ENCODE results near the gene ARHGAP23. TPM values are rescaled to one million over a fixed set of nuclear protein-coding genes. Genes with fewer than 3 reads are reported as not detected.

ARHGAP23 gene
- total RNA-seq, 1 donor from 2014 or later, result 63.4 TPM

DNA sequence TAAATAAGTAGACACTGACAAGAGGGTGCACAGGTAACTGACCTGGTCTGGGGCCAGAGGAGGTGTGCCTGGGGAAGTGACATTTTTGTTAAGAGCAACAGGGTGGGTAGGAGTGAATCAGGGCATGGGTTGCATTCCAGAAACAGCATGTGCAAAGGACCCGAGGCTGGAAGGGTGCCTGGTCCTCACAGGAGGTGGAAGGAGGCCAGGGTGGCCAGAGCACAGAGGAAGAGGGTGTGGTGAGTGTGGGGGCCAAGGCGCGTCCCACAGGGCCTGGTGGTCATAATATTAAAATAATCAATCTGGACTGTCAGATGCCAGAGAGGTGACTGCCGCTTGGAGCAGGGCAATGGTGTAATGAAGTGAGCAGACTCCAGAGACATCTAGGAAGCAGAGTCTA, 14.3 kb downstream of the ARHGAP23 start:
- no peak for DNase-seq (ENCODE audit: low spot score)

DNA sequence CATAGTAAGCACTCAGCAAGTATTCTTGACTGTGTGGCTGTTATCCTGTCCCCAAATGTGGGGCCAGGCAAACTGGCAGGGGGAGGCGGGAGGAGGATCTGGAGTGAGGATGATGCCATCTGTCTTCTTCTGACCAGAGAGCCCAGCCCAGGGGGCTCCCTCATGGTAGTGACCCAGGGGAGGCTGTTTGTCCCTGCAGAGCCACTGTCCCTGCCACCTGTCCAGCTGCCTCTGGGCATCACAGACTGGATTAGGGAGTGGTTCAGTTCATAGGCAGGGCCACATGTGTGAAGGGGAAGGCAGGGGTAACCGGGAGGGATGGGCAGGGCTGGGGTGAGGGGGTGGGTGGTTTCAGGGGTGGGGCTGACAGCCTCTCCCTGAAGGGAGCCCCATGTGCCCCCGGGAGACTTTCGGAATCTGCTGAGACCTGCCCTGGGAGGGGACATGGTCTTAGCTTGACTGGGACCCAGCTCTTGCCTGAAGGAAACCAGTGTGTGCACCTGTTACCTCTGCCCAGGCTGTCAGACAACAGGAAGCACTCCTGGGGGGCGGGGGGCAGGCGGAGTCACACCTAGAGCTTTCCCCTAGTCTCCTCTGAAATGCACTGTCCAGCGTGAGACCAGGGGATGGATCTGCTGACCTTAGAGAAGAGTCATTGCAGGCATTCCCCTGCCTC, 15.2 kb downstream of the ARHGAP23 start:
- no peak for DNase-seq (ENCODE audit: low spot score)

DNA sequence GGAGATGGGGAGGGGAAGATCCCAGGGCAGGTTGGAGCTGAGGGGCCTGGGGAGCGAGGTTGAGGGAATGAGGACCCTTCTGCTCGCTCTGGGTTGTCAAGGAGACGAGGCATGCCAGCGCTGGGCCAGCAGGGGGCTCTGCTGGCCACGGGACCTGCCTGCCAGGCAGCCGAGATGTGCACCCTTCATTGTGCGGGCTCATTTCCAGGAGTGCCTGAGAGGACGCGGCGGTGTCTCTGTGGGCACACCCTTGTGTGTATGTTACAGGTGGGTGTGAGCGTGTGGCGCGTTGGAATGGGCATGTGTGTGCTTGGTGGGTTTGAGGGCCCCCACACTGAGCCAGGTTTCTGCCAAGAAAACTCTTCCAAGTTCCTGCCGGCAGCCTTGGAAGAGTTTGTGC, 15.9 kb downstream of the ARHGAP23 start:
- DNase-seq (ENCODE audit: low spot score), result no peak

DNA sequence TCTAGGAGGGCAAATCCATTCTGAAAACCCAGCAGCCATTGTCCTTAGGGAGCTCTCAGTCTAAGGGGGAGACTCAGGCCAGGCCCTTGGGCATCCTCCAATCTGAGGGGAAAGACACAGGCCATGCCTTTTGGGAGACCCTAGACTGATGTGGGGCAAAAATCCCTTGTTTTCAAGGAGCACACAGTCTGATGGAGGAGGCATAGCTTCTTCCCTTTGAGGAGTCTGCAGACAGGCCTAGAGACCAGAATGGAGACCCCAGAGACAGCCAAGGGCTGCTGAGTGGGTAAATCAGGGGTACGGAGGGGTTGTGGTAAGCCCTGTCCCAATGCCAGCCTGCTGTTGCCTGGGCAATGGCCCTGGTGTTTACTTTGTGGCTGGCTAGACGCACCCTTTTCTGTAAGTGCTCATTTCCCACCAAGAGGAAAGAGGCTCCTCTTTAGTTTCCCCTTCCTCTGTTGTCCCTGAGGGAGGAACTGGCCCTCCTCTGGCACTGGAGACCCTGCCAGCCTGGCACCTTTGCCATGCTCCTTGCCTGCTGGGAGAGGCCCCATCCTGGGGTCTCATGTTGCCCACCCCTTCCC, 19.3 kb downstream of the ARHGAP23 start:
- no peak for DNase-seq (ENCODE audit: low spot score)

DNA sequence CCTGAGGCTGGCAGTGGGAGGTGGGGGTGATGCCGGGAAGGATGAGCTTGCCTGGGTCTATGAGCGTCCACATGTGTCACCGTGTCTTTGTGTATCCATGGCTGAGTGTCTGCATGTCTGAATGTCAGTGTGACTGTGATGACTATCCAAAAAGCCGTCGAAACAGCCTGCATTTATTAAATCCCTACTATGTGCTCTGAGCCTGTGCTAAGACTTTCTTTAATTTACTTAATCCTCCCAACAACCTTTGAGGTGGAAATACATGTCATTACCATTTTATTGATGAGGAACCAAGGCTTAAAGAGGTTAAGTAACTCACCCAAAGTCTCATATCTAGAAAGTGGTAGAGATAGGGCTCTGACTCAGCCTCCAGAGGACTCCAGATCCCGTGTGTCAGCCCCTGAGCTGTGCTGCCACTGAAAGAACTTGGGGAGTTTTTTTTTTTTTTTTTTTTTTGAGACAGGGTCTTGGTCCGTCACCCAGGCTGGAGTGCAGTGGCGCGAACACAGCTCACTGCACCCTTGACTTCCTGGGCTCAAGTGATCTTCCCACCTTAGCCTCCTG, 20.0 kb downstream of the ARHGAP23 start:
- no peak for DNase-seq (ENCODE audit: low spot score)

DNA sequence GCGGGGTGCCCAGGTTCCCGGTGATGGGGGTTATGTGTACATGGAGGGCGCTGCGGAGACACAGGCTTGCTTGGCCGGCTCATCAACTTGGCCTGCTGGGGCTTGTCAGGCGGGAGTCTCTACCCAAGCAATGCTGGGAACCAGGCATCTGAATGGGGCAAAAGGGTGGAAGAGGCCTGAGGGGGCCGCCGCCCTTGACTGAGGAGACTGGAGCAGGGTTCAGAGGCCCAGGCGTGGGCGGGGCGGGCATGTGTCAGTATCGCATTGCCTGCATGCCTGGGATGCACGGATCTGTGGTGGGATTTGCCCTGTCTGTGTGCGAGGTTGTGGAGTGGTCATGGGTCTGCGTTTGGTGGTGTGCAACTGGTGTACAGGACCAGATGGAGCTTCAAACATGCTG, 21.1 kb downstream of the ARHGAP23 start:
- DNase-seq (ENCODE audit: low spot score), result no peak

DNA sequence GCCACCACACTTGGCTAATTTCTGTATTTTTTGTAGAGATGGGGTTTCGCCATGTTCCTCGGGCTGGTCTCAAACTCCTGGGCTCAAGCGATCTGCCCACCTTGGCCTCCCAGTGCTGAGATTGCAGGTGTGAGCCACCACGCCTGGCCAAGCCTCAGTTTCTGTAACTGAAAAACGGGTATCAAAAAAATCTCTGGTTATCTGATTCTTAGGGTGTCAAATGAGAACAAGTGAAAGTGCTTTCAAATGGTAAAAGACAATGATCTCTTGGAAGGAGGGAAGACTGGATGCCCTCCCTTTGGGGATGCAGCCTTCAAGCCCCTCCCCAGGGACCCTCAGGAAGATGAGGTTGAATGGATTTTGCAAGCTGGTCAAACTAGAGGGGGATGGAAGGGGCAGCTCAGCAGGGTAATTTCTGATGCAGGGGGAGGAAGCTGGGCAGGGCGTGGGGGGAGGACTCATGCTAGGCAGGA, 22.3 kb downstream of the ARHGAP23 start:
- no peak for DNase-seq (ENCODE audit: low spot score)

DNA sequence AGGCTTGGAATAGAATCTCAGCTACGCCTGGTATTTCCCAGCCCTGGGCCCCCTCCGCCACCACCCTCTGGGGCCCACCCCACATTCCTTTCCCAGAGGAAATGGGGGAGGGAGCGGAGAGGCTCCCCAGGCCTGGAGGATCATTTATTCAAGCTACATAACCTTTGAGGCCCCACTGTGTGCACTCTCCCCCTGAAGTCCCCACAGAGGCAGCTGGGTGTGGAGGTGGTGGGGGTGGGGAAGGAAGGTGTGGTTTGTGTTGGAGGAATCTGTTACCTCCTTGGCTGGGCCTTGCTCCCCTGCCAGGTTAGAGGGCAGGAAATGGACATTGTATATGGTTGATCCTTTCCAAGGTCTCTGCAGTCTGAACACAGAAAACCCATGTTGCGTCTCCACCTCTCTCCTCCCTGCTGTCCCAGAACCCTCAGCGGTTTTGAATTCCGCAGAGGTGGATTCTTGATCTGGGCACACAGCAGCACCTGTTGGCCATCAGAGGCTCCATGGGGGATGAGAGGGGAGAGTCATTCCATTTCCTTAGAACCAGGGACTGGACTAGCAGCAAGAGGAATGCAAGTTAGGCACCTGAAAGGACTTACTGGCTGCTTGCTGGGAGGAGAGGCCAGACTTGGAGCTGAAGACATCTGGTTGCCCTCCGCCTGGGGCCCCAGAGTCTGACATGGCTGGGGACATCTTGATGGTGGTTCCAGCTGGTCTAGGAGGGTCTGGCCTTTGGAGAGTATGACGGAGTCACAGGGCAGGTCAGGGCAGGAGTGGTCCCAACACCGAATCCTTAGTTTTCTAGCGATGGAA, 23.0 kb downstream of the ARHGAP23 start:
- no peak for DNase-seq (ENCODE audit: low spot score)

DNA sequence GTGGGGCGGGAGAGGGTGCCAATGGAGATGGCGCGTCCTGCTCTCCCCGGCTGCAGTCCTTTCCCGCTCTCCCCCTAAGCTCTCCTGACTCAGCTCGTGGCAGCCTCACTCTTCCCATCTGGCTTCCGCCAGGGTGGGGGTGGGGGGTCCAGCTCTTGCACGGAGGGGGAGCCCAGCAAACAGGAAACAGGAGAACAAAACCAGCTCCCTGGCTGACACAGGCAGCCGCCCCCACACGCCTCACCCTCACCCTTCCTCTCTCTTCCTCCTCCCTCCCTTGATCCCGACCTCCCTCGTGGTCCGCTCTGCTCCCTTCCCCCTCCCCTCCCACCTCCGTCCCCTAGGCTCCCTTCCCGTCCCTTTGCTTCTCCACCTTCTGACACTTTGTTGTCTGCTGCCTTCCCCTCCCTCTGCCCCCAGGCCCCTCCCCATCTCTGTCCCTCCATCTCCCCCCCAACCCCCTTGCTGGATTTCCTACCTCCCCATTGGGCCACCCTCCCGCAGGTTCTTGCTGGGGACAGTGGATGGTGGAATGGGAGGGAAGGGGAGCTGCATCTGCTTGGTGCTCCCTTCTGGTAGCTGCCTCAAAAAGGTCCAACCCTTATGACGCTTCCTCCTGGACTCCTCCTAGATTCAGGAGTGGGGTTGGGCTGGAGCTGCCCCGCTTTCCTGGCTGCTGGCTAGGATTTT, 23.7 kb downstream of the ARHGAP23 start:
- no peak for DNase-seq (ENCODE audit: low spot score)

DNA sequence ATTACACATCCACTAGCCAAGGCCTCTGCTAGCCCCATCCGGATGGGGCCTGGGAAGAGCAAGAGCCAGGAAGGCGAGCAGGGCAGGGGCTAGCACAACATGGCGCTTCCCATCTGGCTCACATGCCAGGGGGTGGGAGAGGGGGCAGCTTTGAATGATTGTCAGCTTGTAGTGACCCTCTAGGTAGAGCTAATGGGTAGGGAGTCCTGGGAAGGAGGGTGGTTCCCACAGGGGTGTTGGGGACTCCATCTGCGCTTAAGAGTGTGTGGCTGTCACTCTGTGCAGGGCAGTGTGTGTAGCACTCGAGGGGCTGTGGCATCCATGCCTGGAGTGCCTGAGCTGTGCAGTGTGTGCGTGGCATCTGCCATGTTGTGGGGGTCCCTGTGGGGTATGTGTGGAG, 24.5 kb downstream of the ARHGAP23 start:
- no peak for DNase-seq (ENCODE audit: low spot score)

DNA sequence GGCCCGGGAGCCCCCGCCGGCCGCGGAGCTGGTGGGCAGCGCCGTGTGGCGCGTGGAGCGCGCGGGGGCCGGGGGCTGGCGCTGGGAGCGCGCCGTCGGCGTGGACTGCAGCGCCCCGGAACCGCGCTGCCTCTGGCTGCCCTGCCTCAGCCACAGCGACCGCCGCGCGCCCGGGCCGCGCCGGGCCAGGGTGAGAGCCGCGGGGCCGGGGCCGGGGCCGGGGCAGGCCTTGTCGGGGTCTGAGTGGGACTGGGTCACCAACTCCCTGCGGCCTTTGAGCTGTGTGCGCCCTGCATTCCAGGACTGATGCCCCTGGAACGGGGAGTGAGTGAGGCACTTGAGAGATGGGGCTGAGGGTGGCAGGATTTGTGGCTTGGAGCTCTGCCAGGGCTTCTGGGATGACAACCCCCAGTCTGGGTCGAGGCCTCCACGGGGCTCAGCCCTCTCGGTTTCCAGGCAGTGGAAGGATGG, 25.7 kb downstream of the ARHGAP23 start:
- DNase-seq (ENCODE audit: low spot score), result no peak

DNA sequence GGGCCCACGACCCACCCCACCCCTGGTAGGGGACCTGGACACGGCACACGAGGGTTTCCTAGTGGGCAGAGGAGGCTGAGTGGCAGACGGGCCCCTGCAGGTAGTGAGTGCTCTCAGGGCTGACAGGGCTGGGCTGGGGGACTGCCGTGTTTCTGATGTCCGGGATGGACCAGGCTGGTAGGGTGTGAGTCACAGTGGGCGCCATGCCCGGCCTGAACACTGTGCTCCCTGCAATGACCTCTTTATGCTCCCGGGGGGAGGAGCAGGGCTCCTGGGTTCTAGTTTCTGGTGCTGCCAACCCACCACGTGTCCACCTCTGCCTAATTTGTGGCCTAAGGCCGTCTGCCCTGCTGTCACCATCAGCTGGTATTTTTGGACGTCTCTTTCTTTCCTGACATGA, 26.3 kb downstream of the ARHGAP23 start:
- DNase-seq (ENCODE audit: low spot score), result no peak

DNA sequence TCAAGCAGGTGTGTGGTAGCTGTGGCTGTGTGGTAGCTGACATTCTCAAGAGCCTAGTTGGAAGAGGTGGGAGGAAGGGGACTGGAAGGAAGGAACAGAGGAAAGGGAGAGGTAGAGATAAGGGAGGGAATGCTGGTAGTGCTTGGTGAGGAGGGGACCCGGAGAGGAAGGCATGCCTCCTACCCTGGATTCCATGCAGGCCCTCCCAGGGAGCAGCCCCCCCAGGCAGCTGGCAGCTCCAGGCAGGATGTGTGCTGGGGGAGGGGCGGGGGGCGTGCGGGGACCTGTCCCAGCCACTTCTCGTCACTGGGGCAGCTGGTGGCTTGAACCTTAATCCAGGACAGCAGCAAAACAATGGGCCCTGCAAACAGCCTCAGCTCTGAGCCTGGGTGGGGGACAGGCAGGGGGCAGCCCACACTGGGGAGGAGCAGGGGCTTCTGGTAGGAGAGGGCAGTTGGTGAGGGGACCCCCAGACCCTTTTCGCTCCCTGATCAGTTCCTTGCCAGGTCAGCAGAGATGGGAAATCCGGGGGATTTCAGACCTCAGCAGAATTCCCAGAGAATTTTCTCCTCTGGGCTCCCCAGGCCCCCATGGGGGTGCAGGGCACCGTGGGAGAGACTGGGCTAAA, 27.1 kb downstream of the ARHGAP23 start:
- no peak for DNase-seq (ENCODE audit: low spot score)

DNA sequence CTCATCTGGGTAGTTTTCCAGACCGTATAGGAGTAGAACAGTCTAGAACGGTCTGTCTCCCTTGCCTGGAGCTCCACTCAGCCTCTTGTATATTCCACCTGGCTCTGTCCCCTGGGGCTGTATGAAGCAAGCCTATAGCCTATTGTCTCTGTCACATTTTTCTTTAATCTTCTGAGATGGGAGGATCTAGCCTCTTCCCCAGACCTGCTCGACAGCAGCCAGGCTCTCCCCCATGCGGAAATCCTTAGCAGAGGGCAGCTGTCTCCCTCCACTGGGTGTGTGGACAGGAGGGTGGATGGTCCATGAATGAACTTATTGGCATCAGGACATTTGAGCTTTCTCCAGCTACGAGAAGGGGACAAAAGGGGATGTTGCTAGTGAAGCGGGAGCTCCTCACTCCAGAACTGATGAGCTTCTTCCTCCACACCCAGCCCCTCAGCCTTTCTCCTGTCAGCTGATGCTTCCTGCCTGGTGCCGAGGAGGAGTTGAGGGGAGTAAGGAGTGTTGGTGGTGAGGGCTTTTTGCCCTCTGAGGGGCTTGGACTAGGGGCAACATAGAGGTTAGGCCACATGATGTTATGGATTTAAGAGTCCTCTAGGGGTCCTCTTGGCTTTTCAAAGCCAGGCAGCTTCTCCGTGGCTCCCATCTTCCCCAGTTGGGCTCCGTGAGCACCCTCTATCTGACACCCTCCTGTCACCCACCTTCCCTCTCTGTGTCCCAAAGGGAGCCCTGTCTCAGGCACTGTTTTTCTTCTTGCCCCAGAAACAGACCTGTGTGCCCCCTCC, 28.0 kb downstream of the ARHGAP23 start:
- DNase-seq (ENCODE audit: low spot score), result no peak

DNA sequence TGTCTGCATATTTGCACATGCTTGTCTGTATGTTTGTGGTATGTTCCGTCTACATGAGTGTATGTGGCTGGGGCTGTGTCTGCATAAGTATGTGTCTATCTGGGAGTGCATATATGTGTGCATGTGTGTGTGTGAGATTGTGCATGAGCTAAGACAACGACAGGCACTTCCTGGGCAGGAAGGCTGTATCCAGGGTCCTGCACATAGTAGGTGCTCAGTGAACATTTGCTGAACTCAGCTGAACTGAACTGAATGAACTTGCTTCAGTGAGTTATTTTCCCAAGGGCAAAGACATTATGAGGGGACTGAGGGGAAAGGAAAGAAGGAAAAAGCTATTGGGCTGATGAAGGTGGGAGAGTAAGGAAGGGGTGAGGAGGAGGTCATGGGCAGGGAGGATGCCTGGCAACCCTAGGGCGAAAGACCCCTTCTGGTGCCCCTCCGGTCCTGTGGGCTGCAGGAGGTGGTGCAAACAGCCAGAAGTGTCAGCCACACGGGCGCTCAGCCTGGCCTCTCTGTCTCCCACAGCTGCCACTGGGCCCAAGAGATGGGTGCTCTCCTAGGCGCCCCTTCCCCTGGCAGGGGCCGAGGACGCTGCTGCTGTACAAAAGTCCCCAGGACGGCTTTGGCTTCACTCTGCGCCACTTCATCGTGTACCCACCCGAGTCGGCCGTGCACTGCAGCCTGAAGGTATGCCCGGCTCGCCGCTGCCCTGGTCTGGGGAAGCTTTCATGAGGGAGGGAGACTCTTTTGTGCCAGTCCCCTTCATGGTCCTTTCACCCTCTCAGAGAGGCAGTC, 29.5 kb downstream of the ARHGAP23 start:
- no peak for DNase-seq (ENCODE audit: low spot score)

DNA sequence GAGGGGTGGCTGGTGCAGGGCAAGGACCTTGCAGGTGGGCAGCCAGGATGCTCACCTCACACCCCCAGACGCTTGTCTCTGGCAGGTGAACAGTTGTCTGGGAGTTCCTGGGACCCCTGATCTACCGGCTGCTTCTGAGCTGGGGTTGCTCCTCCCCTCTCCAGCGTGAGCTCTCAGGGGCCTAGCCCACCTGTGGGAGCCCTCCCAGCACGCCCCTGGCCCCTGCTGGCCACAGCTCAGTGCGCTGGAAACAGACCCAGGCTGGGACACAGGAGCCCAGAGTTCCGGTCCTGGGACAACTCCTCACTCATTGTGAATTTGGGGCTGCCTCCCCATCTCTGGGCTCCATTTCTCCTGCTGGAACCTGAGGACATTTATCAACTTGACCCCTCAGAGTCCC, 30.3 kb downstream of the ARHGAP23 start:
- DNase-seq (ENCODE audit: low spot score), result no peak

DNA sequence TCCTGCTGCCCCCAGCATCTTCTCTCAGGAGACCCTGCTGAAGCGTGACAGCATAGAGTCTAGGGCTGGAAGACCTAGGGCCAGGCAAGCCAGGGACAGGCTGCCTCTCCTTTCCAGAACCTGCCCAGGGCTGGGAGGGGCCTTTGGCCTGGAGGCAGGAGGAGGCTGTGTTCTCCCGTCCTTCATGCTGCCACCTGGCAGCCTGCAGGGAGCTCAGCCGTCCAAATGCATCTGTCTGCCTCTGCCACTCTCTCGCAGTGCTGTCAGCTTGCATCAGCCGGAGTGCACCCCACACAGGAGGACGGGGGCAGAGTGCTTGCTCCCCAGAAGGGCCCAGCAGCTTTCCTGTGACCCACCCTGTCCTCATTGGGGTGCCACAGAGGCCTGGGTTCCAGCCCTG, 31.3 kb downstream of the ARHGAP23 start:
- DNase-seq (ENCODE audit: low spot score), result no peak

DNA sequence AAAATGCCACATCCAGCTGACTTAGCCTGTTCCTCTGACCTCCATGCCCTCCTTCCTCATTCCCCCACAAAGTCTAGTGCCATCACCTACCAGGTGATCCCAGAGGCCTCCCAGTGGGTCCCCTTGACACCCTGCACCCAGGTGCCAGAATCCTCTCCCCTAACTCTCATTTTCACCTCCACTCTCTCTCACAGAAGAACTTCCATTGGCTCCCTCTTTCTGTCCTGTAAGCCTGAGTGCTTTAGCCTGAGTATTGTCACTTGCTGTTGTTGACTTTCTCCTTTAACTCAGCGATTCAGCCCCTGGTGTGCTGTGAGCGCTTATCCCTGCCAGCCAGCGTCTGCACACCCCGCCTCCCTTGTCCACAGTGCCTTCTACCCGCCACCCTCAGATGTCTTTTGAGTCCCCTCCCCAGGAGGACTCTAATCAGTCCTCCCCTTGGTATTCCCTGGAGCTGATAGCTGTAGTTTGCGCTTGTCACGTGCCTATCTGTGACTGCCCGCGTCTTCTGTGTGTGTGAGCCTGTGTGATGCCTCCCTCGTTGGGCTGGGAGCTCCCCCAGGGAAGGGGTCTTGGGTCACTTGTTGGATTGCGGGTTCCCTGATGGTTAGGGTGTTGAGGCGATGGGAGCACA, 31.9 kb downstream of the ARHGAP23 start:
- DNase-seq (ENCODE audit: low spot score), result no peak
